ENCODE data around the gene PANX2.
"Not testable (repeated sequence)": the region's sequence is repeated elsewhere in the genome, so short reads cannot be mapped to it uniquely, and the experiment has no call there.

PANX2 gene

GRCh38 chr22:50139843-50140415, 30.6 kb upstream of the PANX2 start:
- Histone ChIP-seq H3K9me3 (ENCODE audit: control insufficient read depth, low read length) (no peaks in the 10 kb centered on the region), H3K4me1 (ENCODE audit: control insufficient read depth, insufficient read depth, low read length) (no peaks in the 10 kb centered on the region), H3K36me3 (ENCODE audit: control insufficient read depth, insufficient read depth, low read length) (no peaks in the 10 kb centered on the region), H3K27me3 (ENCODE audit: control insufficient read depth, insufficient read depth, low read length) (no peaks in the 10 kb centered on the region), H3K4me3 (ENCODE audit: low read length) (no peak overlapping the region), H3K9ac (ENCODE audit: low read length) (no peak overlapping the region)

DNA sequence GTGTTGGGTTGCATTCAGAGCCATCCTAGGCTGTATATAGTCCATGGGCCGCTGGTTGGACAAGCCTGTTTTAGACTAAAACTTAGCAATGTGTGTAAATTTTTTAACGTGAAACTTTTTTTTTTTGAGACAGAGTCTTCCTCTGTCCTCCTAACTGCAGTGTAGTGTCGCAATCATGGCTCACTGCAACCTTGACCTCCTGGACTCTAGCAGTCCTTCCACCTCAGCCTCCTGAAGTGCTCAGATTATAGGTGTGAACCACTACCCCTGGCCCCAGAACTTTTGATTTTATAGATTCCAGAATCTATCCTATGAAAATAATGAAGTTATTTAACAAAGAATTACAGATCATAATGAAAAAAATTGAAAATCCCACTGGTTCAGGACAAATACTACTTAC, 29.9 kb upstream of the PANX2 start:
- Histone ChIP-seq H3K9ac (ENCODE audit: low read length) (no peak overlapping the region), H3K4me1 (ENCODE audit: control insufficient read depth, insufficient read depth, low read length) (no peaks in the 10 kb centered on the region), H3K9me3 (ENCODE audit: control insufficient read depth, low read length) (no peaks in the 10 kb centered on the region), H3K4me3 (ENCODE audit: low read length) (no peak overlapping the region), H3K27me3 (ENCODE audit: control insufficient read depth, insufficient read depth, low read length) (no peaks in the 10 kb centered on the region), H3K36me3 (ENCODE audit: control insufficient read depth, insufficient read depth, low read length) (no peaks in the 10 kb centered on the region)

GRCh38 chr22:50141462-50141861, 29.1 kb upstream of the PANX2 start:
- H3K36me3 ChIP-seq (ENCODE audit: control insufficient read depth, insufficient read depth, low read length), result no peaks in the 10 kb centered on the region
- H3K9ac ChIP-seq (ENCODE audit: low read length), result no peak overlapping the region
- H3K9me3 ChIP-seq (ENCODE audit: control insufficient read depth, low read length), result no peaks in the 10 kb centered on the region
- H3K27me3 ChIP-seq (ENCODE audit: control insufficient read depth, insufficient read depth, low read length), result no peaks in the 10 kb centered on the region
- no peak overlapping the region for H3K4me3 ChIP-seq (ENCODE audit: low read length)
- no peaks in the 10 kb centered on the region for H3K4me1 ChIP-seq (ENCODE audit: control insufficient read depth, insufficient read depth, low read length)

- H3K9me3 ChIP-seq (ENCODE audit: control insufficient read depth, low read length), result no peaks in the 10 kb centered on the region
- H3K4me3 ChIP-seq (ENCODE audit: low read length), result no peak overlapping the region
- H3K9ac ChIP-seq (ENCODE audit: low read length), result no peak overlapping the region
- H3K4me1 ChIP-seq (ENCODE audit: control insufficient read depth, insufficient read depth, low read length), result no peaks in the 10 kb centered on the region
- H3K36me3 ChIP-seq (ENCODE audit: control insufficient read depth, insufficient read depth, low read length), result no peaks in the 10 kb centered on the region
- H3K27me3 ChIP-seq (ENCODE audit: control insufficient read depth, insufficient read depth, low read length), result no peaks in the 10 kb centered on the region
Observed at GRCh38 chr22:50141891-50142363, 28.6 kb upstream of the PANX2 start.

DNA sequence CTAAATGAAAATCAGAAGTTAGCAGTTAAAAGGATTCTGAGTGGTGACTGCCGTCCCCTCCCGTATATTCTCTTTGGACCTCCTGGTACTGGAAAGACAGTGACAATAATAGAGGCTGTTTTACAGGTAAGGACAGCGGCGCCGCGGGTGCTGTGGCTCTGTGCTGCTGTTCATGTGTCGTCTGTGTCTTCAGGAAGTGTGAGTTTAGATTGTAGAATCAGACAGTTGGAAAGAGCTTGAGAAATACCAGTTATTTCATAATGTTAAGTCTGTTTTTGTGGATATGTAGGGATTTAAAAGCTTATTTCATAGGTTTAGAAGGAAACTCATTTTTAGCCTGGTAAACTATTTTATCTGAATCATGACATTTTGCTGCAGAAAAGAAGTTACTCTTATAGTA, 27.4 kb upstream of the PANX2 start:
- no peak overlapping the region for H3K4me3 ChIP-seq (ENCODE audit: low read length)
- H3K9me3 ChIP-seq (ENCODE audit: control insufficient read depth, low read length), result no peaks in the 10 kb centered on the region
- no peak overlapping the region for H3K9ac ChIP-seq (ENCODE audit: low read length)
- H3K4me1 ChIP-seq (ENCODE audit: control insufficient read depth, insufficient read depth, low read length), result no peaks in the 10 kb centered on the region
- no peaks in the 10 kb centered on the region for H3K36me3 ChIP-seq (ENCODE audit: control insufficient read depth, insufficient read depth, low read length)
- H3K27me3 ChIP-seq (ENCODE audit: control insufficient read depth, insufficient read depth, low read length), result no peaks in the 10 kb centered on the region

GRCh38 chr22:50144005-50144614, 26.4 kb upstream of the PANX2 start:
- H3K4me1 ChIP-seq (ENCODE audit: control insufficient read depth, insufficient read depth, low read length), result no peaks in the 10 kb centered on the region
- no peak overlapping the region for H3K4me3 ChIP-seq (ENCODE audit: low read length)
- no peak overlapping the region for H3K9ac ChIP-seq (ENCODE audit: low read length)
- H3K36me3 ChIP-seq (ENCODE audit: control insufficient read depth, insufficient read depth, low read length), result no peaks in the 10 kb centered on the region
- no peaks in the 10 kb centered on the region for H3K9me3 ChIP-seq (ENCODE audit: control insufficient read depth, low read length)
- no peaks in the 10 kb centered on the region for H3K27me3 ChIP-seq (ENCODE audit: control insufficient read depth, insufficient read depth, low read length)

DNA sequence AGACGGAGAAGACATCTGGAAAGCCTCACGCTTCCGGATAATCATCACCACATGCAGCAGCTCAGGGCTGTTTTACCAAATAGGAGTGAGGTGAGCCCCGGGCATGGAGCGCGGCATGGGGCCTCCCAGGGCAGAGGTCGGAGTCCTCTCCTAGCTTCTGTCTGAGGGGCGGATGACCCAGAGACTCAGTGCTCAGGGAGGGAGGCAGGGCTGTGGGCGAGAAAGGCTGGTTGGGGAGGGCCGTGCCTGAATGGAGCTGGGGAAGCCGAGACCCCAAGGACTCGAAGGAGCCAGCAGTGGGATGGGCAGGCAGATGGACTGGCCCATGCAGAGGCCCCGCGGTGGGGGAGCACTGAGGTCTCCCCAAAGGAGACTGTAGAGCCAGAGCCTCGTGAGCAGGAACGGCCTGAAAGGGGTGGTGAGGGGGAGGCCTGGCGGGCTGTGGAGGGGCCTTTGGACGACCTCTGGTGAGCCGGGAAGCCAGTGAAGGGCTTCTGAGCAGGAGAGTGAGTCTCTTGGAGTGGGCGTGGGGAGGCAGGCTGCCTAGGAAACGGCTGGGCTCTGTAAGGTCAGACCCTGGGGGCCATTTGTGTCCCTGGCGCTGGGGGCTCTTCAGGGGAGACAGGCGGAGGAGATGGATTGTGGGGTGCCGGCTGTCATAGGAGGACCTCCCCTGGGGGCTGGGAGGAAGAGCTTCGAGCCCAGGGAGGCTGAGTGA, 24.7 kb upstream of the PANX2 start:
- Histone ChIP-seq H3K4me1 (ENCODE audit: control insufficient read depth, insufficient read depth, low read length) (no peaks in the 10 kb centered on the region), H3K4me3 (ENCODE audit: low read length) (no peak overlapping the region), H3K9me3 (ENCODE audit: control insufficient read depth, low read length) (no peaks in the 10 kb centered on the region), H3K9ac (ENCODE audit: low read length) (no peak overlapping the region), H3K36me3 (ENCODE audit: control insufficient read depth, insufficient read depth, low read length) (no peaks in the 10 kb centered on the region), H3K27me3 (ENCODE audit: control insufficient read depth, insufficient read depth, low read length) (peaks cover 6% of the 10 kb centered on the region)

- H3K27me3 ChIP-seq (ENCODE audit: control insufficient read depth, insufficient read depth, low read length), result peaks cover 6% of the 10 kb centered on the region
- H3K4me3 ChIP-seq (ENCODE audit: low read length), result no peak overlapping the region
- no peaks in the 10 kb centered on the region for H3K4me1 ChIP-seq (ENCODE audit: control insufficient read depth, insufficient read depth, low read length)
- H3K36me3 ChIP-seq (ENCODE audit: control insufficient read depth, insufficient read depth, low read length), result no peaks in the 10 kb centered on the region
- no peaks in the 10 kb centered on the region for H3K9me3 ChIP-seq (ENCODE audit: control insufficient read depth, low read length)
- H3K9ac ChIP-seq (ENCODE audit: low read length), result no peak overlapping the region
Observed at GRCh38 chr22:50146439-50147238, 23.9 kb upstream of the PANX2 start.

DNA sequence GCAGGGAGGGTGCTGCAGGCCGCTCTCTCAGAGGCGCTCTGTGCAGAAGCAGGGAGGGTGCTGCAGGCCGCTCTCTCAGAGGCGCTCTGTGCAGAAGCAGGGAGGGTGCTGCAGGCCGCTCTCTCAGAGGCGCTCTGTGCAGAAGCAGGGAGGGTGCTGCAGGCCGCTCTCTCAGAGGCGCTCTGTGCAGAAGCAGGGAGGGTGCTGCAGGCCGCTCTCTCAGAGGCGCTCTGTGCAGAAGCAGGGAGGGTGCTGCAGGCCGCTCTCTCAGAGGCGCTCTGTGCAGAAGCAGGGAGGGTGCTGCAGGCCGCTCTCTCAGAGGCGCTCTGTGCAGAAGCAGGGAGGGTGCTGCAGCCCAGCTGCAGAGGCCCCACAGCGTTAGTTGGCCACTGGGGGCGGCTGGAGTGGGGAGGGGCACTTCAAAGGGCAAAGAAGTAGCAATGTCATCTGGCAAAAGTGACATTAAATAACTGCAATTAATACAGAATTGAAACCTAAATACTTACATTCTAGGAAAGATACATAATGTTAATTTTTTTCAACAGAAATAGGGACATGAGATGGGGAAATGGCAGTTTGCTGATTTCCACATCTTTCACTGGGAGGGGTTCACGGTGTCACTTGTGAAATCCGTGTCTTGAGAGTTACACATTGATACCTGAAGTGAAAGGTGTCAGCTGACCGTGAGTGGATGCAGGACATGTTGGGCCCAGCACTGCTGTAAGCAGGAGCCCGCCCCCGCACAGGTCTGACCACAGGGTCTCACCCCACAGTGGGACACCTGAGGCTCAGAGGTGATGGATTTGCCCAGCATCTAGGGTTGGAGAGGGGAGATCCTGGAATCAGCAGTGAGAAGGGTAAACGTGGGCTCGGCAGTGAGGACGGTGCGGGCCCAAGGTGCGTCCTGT, 23.0 kb upstream of the PANX2 start:
- not testable (repeated sequence) for H3K4me3 ChIP-seq (ENCODE audit: low read length); H3K9ac ChIP-seq (ENCODE audit: low read length); H3K9me3 ChIP-seq (ENCODE audit: control insufficient read depth, low read length); H3K4me1 ChIP-seq (ENCODE audit: control insufficient read depth, insufficient read depth, low read length); H3K27me3 ChIP-seq (ENCODE audit: control insufficient read depth, insufficient read depth, low read length); H3K36me3 ChIP-seq (ENCODE audit: control insufficient read depth, insufficient read depth, low read length)

- no peaks in the 10 kb centered on the region for H3K9me3 ChIP-seq (ENCODE audit: control insufficient read depth, low read length)
- H3K4me1 ChIP-seq (ENCODE audit: control insufficient read depth, insufficient read depth, low read length), result no peaks in the 10 kb centered on the region
- H3K9ac ChIP-seq (ENCODE audit: low read length), result no peak overlapping the region
- no peak overlapping the region for H3K4me3 ChIP-seq (ENCODE audit: low read length)
- H3K36me3 ChIP-seq (ENCODE audit: control insufficient read depth, insufficient read depth, low read length), result no peaks in the 10 kb centered on the region
- H3K27me3 ChIP-seq (ENCODE audit: control insufficient read depth, insufficient read depth, low read length), result peaks cover 6% of the 10 kb centered on the region
Observed at GRCh38 chr22:50148166-50148500, 22.4 kb upstream of the PANX2 start.

- Histone ChIP-seq H3K9ac (ENCODE audit: low read length) (no peak overlapping the region), H3K4me1 (ENCODE audit: control insufficient read depth, insufficient read depth, low read length) (no peaks in the 10 kb centered on the region), H3K36me3 (ENCODE audit: control insufficient read depth, insufficient read depth, low read length) (no peaks in the 10 kb centered on the region), H3K4me3 (ENCODE audit: low read length) (no peak overlapping the region), H3K9me3 (ENCODE audit: control insufficient read depth, low read length) (no peaks in the 10 kb centered on the region), H3K27me3 (ENCODE audit: control insufficient read depth, insufficient read depth, low read length) (peaks cover 6% of the 10 kb centered on the region)
Observed at GRCh38 chr22:50148991-50149721, 21.4 kb upstream of the PANX2 start.

All from mucosa of stomach (tissue), 1 donor.